Left ventricle myocardium superior (tissue), 1 donor: ENCODE results near the gene ZEB2. TPM values are rescaled to one million over a fixed set of nuclear protein-coding genes. Genes with fewer than 3 reads are reported as not detected.

Source experiments
- ATAC-seq: fragments of 200-7000 bp; cut with Tn5 transposase; one replicate; pipeline ENCODE4 v1.9.1; 2020; ENCODE audit warnings: mild to moderate bottlenecking, moderate library complexity
- DNase-seq: peaks from one replicate; pipeline ENCODE4 v3.0.0-alpha.2; 2020
- intact Hi-C: fragments of 100-400 bp; cut with micrococcal nuclease; formaldehyde crosslinking; loops from one replicate; pipeline ENCODE4 v1.11.0; 2022
- total RNA-seq: library from RNA; stranded (reverse); fragmentation: NEBNext Ultra II Directional; extraction: Animal tissue kit (Norgen Biotek cat#: 25700); gene quantifications from one replicate; pipeline ENCODE4 v1.2.1, GENCODE V29; 2021
- donor health status: DM: no; HTN: yes; CAD: no; lungs with severe emphysema.

The ZEB2 gene
- total RNA-seq, 1 donor from 2014 or later, result 83.2 TPM

DNA sequence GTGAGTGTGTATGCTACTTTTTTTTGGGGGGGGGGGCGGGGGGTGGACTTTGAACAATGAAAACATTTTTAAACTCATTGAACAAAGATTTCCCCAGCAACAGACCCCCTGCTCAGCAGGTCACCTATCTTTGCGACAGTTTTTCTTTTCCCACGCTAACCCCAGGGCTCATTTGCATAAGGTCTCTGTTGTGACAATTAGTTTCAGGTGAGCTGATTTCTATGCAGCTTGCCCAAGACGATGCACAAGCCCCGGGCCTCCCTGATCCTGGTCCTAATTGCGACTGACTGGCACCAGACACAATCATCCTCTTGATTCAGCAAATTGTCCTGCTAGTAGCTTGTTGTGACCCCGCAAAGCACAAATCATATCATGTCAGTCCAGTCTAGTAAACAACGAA, 40.3 kb downstream of the ZEB2 start:
- DNase-seq, result no peak
- no peak for ATAC-seq
- intact Hi-C loops, result no loop called here

- intact Hi-C loops, result no loop called here
- DNase-seq (peak; percentile 29), ATAC-seq (peak; percentile 48)
These were observed 40.8 kb downstream of the ZEB2 start for GRCh38 chr2:144479138-144479537.

- ATAC-seq (no peak), DNase-seq (no peak)
- intact Hi-C loops, result no loop called here
These were observed 42.0 kb downstream of the ZEB2 start for GRCh38 chr2:144477957-144478311.

GRCh38 chr2:144477281-144477956, 42.5 kb downstream of the ZEB2 start:
- intact Hi-C loops, result no loop called here
- no peak for DNase-seq

GRCh38 chr2:144476682-144477081, 43.2 kb downstream of the ZEB2 start:
- no peak for ATAC-seq
- no peak for DNase-seq
- intact Hi-C loops, result no loop called here

More at GRCh38 chr2:144477281-144477956, 42.5 kb downstream of the ZEB2 start:
- ATAC-seq, result no peak

- intact Hi-C loops, result no loop called here
- DNase-seq (no peak), ATAC-seq (no peak)
These were observed 44.2 kb downstream of the ZEB2 start for GRCh38 chr2:144475569-144476275.

GRCh38 chr2:144475044-144475443, 44.9 kb downstream of the ZEB2 start:
- intact Hi-C loops, result no loop called here
- DNase-seq (no peak), ATAC-seq (no peak)

DNA sequence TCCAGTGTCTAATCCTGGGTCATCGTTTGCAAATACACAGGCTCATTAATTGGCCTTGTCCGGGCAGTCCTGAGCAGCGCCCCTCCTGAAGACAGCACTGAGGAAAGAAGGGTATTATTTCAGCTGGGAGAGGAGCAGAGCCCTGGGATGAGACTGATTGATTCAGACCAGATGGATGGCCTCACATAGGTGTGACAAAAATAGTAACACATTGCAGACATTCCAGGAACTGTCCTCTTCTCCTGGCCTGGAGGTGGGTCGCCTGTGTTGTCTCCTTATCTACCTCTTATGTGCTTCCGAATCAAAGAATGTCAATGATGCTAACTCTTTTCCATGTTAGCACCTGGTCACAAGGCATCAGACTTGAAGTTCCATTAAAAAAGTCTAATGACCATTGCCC, 45.9 kb downstream of the ZEB2 start:
- DNase-seq, result no peak
- peak; percentile 18 for ATAC-seq
- intact Hi-C loops, result no loop called here

DNA sequence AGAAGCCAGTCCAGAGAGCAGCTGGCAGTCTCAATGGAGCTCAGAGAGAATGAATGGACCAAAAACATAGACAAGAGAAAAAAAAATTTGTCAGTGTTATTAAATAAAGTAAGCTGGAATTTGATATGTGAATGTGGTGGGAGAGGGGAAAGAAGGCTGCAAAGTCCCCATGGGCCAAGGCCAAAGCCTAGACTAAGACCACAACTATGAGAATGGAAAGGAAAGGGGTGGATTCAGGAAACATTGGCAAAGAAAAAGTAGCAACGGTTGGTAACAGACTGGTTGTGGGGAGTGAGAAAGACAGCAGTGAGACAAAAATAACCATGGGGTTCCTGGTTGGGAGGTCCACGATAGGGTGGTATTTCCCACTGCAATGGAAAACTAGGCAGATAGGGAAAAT, 47.0 kb downstream of the ZEB2 start:
- ATAC-seq, result no peak
- intact Hi-C loops, result no loop called here
- no peak for DNase-seq

- ATAC-seq, result no peak
- intact Hi-C loops, result no loop called here
- DNase-seq, result no peak
These were observed 47.9 kb downstream of the ZEB2 start for GRCh38 chr2:144472046-144472412.

- no peak for DNase-seq
- intact Hi-C loops, result no loop called here
- ATAC-seq, result no peak
These were observed 48.4 kb downstream of the ZEB2 start for GRCh38 chr2:144471305-144472045.

DNA sequence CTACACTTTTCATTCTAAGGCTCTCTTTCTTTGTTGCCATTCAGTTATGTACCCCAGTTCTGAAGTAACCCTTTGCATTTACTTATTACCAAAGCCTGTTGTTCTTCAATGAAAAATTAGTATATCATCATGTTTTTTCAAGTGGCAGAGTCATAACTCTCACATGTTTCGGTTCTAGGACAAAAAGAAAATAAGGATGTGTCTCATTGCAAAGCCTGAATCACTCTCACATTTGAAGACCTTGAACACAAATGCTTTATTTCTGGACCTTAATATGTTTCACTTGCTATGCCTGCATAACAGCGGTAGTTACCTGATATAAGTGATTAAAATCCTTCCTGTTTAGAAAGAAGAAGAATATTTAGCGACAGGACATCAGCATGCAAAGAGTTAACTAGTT, 49.1 kb downstream of the ZEB2 start:
- DNase-seq (no peak), ATAC-seq (no peak)
- intact Hi-C loops, result no loop called here

- DNase-seq, result no peak
- no peak for ATAC-seq
- intact Hi-C loops, result no loop called here
These were observed 49.6 kb downstream of the ZEB2 start for GRCh38 chr2:144470334-144470733.

GRCh38 chr2:144469798-144470197, 50.1 kb downstream of the ZEB2 start:
- no peak for ATAC-seq
- no peak for DNase-seq
- intact Hi-C loops, result no loop called here

- intact Hi-C loops, result no loop called here
- no peak for DNase-seq
These were observed 50.9 kb downstream of the ZEB2 start for GRCh38 chr2:144468823-144469595.

GRCh38 chr2:144467502-144468137, 52.3 kb downstream of the ZEB2 start:
- intact Hi-C loops, result no loop called here
- DNase-seq, result no peak
- no peak for ATAC-seq

More at GRCh38 chr2:144468823-144469595, 50.9 kb downstream of the ZEB2 start:
- peak; percentile 28 for ATAC-seq

- ATAC-seq (no peak), DNase-seq (no peak)
- intact Hi-C loops, result no loop called here
These were observed 53.3 kb downstream of the ZEB2 start for GRCh38 chr2:144466637-144467036.

GRCh38 chr2:144465749-144466148, 54.2 kb downstream of the ZEB2 start:
- ATAC-seq, result no peak
- intact Hi-C loops, result no loop called here

DNA sequence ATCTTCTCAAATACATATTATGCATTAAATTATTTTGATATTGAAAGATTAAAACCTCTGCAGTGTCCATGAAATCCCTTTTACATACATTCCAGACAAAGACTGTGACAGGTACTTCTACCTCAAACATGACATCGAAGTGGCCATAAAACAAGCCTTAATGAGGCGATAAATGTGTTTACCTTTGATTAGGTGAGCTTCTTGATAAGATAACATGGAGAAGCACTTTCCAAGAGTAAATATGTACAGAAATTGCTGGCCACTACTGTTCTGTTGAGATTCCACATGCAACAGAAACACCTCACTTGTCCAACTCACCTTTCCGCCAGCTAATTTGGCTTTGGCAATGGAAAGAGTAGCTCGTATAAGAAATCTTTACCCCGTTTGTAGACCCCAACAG, 55.2 kb downstream of the ZEB2 start:
- DNase-seq, result no peak
- no peak for ATAC-seq
- intact Hi-C loops, result no loop called here

More at GRCh38 chr2:144465749-144466148, 54.2 kb downstream of the ZEB2 start:
- peak; percentile 18 for DNase-seq
